Esophagus muscularis mucosa (tissue), 4 donors: ENCODE data around the gene TMEM80.

Source experiments
- EP300 ChIP-seq: sonication (generic); formaldehyde crosslinking; IDR thresholded peaks from one replicate; pipeline ENCODE4 v1.6.1; 2017; ENCODE audit warnings: antibody characterized with exemption
- POLR2A ChIP-seq: fragments of 450-650 bp; IDR thresholded peaks from one replicate; pipeline ENCODE4 v1.6.1; 2017; ENCODE audit warnings: antibody characterized with exemption, moderate library complexity, mild to moderate bottlenecking, low read depth
- POLR2AphosphoS5 ChIP-seq, 2 donors: sonication (generic); formaldehyde crosslinking; IDR thresholded peaks; one replicate each; pipeline ENCODE4 v1.6.1; 2017; ENCODE audit warnings: antibody characterized with exemption in 2 of 2
- TF ChIP-seq, protein P1 (sequence below), 3 experiments: fragments of 200-600 bp in 2 of 3; fragments of 450-650 bp in 1 of 3; sonication (generic) in 2 of 3; IDR thresholded peaks; one replicate each; pipeline ENCODE4 v1.5.1; 2017 to 2019; ENCODE audit warnings: antibody characterized with exemption in 3 of 3, mild to moderate bottlenecking in 2 of 3, moderate library complexity in 1 of 3

- TF ChIP-seq, protein P1, sequence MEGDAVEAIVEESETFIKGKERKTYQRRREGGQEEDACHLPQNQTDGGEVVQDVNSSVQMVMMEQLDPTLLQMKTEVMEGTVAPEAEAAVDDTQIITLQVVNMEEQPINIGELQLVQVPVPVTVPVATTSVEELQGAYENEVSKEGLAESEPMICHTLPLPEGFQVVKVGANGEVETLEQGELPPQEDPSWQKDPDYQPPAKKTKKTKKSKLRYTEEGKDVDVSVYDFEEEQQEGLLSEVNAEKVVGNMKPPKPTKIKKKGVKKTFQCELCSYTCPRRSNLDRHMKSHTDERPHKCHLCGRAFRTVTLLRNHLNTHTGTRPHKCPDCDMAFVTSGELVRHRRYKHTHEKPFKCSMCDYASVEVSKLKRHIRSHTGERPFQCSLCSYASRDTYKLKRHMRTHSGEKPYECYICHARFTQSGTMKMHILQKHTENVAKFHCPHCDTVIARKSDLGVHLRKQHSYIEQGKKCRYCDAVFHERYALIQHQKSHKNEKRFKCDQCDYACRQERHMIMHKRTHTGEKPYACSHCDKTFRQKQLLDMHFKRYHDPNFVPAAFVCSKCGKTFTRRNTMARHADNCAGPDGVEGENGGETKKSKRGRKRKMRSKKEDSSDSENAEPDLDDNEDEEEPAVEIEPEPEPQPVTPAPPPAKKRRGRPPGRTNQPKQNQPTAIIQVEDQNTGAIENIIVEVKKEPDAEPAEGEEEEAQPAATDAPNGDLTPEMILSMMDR (IDR thresholded peaks at IDR 0.05): no peak
- no peak for TF ChIP-seq POLR2A
- TF ChIP-seq EP300: no peak
- TF ChIP-seq POLR2AphosphoS5 (IDR thresholded peaks at IDR 0.05): no peak
Measured at GRCh38 chr11:690738-691633, 4.6 kb upstream of the TMEM80 start.
